CD4-positive, alpha-beta T cell treated with Interleukin-15 for 1 hour (primary cell): Measurements from ENCODE around the gene XXYLT1.

Source experiments
- DNase-seq: peaks from one replicate; pipeline ENCODE4 v3.0.0-alpha.2; 2020

Gene XXYLT1

GRCh38 chr3:195036203-195036505 lies 234.8 kb downstream of the XXYLT1 start:
- DNase-seq: no peak

GRCh38 chr3:195035345-195036202 lies 235.4 kb downstream of the XXYLT1 start:
- DNase-seq: no peak

- DNase-seq: no peak
Observed at GRCh38 chr3:195034541-195034940, 236.4 kb downstream of the XXYLT1 start.

- no peak for DNase-seq
Observed at GRCh38 chr3:195034101-195034500, 236.9 kb downstream of the XXYLT1 start.

- DNase-seq: no peak
Observed at GRCh38 chr3:195033531-195034091, 237.3 kb downstream of the XXYLT1 start.

- no peak for DNase-seq
Observed at GRCh38 chr3:195032955-195033354, 238.0 kb downstream of the XXYLT1 start.

- no peak for DNase-seq
Observed at GRCh38 chr3:195032106-195032759, 238.7 kb downstream of the XXYLT1 start.

GRCh38 chr3:195031574-195032003 lies 239.4 kb downstream of the XXYLT1 start:
- no peak for DNase-seq

- DNase-seq: no peak
Observed at GRCh38 chr3:195030791-195031321, 240.1 kb downstream of the XXYLT1 start.

GRCh38 chr3:195028877-195029606 lies 241.9 kb downstream of the XXYLT1 start:
- DNase-seq: no peak

GRCh38 chr3:195025884-195026200 lies 245.1 kb downstream of the XXYLT1 start:
- DNase-seq: no peak

GRCh38 chr3:195025056-195025883 lies 245.7 kb downstream of the XXYLT1 start:
- DNase-seq: no peak

GRCh38 chr3:195023989-195024388 lies 247.0 kb downstream of the XXYLT1 start:
- DNase-seq: no peak

GRCh38 chr3:195023576-195023975 lies 247.4 kb downstream of the XXYLT1 start:
- no peak for DNase-seq

GRCh38 chr3:195021692-195022091 lies 249.3 kb downstream of the XXYLT1 start:
- no peak for DNase-seq

GRCh38 chr3:195020921-195021320 lies 250.0 kb downstream of the XXYLT1 start:
- no peak for DNase-seq

GRCh38 chr3:195020185-195020584 lies 250.8 kb downstream of the XXYLT1 start:
- no peak for DNase-seq

GRCh38 chr3:195019335-195019734 lies 251.6 kb downstream of the XXYLT1 start:
- DNase-seq: no peak
